SU-DHL-6 (cell line): ENCODE data around the gene CPT1C.
A peak's percentile ranks its signal among the peaks of the same experiment; 100 is the strongest.

Experiments
- H2AFZ ChIP-seq: fragments of 200-600 bp; sonication (generic); 2 replicates; pipeline ENCODE4 v1.6.1; 2014; ENCODE audit warnings: low read depth, mild to moderate bottlenecking, moderate library complexity, mixed read lengths, antibody characterized with exemption, low read length; ENCODE audit not compliant: severe bottlenecking
- H3F3A ChIP-seq: fragments of 200-600 bp; shearing (Covaris generic); 2 replicates; pipeline ENCODE4 v1.6.0; 2016; ENCODE audit warnings: antibody characterized with exemption, mild to moderate bottlenecking; ENCODE audit not compliant: insufficient read depth
- H3K27ac ChIP-seq: fragments of 200-600 bp; sonication (generic); 2 replicates; pipeline ENCODE4 v1.5.1; 2016; ENCODE audit warnings: low read depth, mild to moderate bottlenecking, low read length, moderate library complexity, mixed read lengths
- H3K27me3 ChIP-seq: fragments of 200-600 bp; sonication (generic), shearing (Covaris generic); 2 replicates; pipeline ENCODE4 v1.6.0; 2014; ENCODE audit warnings: mild to moderate bottlenecking, low read length
- H3K36me3 ChIP-seq: fragments of 200-600 bp; sonication (generic); 2 replicates; pipeline ENCODE4 v1.6.1; 2014; ENCODE audit warnings: mild to moderate bottlenecking, low read length, mixed read lengths
- H3K4me2 ChIP-seq: fragments of 300-600, 200-600 bp; shearing (Covaris generic), sonication (generic); 2 replicates; pipeline ENCODE4 v1.6.0; 2014; ENCODE audit warnings: low read length, low read depth, mild to moderate bottlenecking; ENCODE audit not compliant: poor library complexity, severe bottlenecking
- H3K4me3 ChIP-seq: fragments of 200-600 bp; sonication (generic); 2 replicates; pipeline ENCODE4 v1.5.1; 2014; ENCODE audit warnings: antibody characterized with exemption, low read length, mild to moderate bottlenecking, mixed read lengths; ENCODE audit not compliant: insufficient read depth, poor library complexity, severe bottlenecking
- H3K79me2 ChIP-seq: fragments of 200-600 bp; sonication (generic); 2 replicates; pipeline ENCODE4 v1.6.1; 2014; ENCODE audit warnings: mild to moderate bottlenecking, low read length, moderate library complexity; ENCODE audit not compliant: insufficient read depth
- H3K9ac ChIP-seq: fragments of 200-600 bp; sonication (generic); 2 replicates; pipeline ENCODE4 v1.7.0; 2014; ENCODE audit warnings: mild to moderate bottlenecking, low read length
- H3K9me2 ChIP-seq: fragments of 200-600 bp; sonication (generic); replicated peaks from 2 replicates; pipeline ENCODE4 v1.6.1; 2014; ENCODE audit warnings: low read length; ENCODE audit not compliant: insufficient read depth
- H3K9me3 ChIP-seq: fragments of 200-600 bp; sonication (generic); 2 replicates; pipeline ENCODE4 v1.6.1; 2014; ENCODE audit warnings: low read length, mixed read lengths; ENCODE audit not compliant: insufficient read depth
- H4K20me1 ChIP-seq: fragments of 200-600 bp; sonication (generic); 2 replicates; pipeline ENCODE4 v1.6.1; 2014; ENCODE audit warnings: low read depth, mild to moderate bottlenecking, antibody characterized with exemption, low read length, moderate library complexity, mixed read lengths
- EZH2phosphoT487 ChIP-seq: fragments of 200-600 bp; sonication (generic), shearing (Covaris generic); conservative IDR thresholded peaks from 2 replicates; pipeline ENCODE4 v1.6.1; 2018; ENCODE audit warnings: mild to moderate bottlenecking, antibody characterized with exemption, low read length, moderate library complexity, mixed read lengths
- TF ChIP-seq, protein P1 (sequence below): fragments of 200-600 bp; sonication (generic); IDR thresholded peaks from one replicate; pipeline ENCODE4 v1.5.1; 2017; ENCODE audit warnings: antibody characterized with exemption, mild to moderate bottlenecking, low read length, moderate library complexity; ENCODE audit not compliant: insufficient read depth, poor library complexity, severe bottlenecking

Gene CPT1C

DNA sequence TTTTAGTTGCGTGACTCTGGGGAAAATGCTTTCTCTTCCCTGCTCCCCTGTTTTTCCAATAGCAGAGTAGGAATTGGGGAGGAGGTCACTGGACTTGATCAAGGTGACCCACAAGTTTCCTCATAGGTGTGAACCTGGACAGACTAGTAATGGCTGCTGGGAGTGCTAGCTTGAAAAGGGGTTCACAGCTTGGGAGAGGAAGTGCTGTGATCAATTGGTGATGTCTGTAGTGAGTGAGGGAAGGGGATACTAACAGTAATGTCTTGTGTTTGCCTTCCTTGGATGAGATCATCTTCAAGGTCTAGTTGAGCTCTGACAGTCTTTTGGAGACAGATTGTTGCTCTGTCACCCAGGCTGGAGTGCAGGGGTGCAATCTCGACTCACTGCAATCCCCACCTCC is 23.4 kb upstream of the CPT1C start:
- Histone ChIP-seq H3K36me3 (no peaks in the 10 kb centered on the region), H3K4me2 (peak overlapping the region; percentile 96), H3K79me2 (peaks cover 44% of the 10 kb centered on the region), H3K9ac (peak overlapping the region; percentile 90), H3K4me3 (peak overlapping the region; percentile 27), H2AFZ (no peak overlapping the region), H4K20me1 (no peaks in the 10 kb centered on the region), H3K27ac (no peak overlapping the region), H3F3A (peaks cover 7% of the 10 kb centered on the region; the same call in 1 of the 2 replicates), H3K9me3 (no peaks in the 10 kb centered on the region), H3K9me2 (no peaks in the 10 kb centered on the region), H3K27me3 (no peaks in the 10 kb centered on the region)
- TF ChIP-seq EZH2phosphoT487: no peak
- TF ChIP-seq, protein P1, sequence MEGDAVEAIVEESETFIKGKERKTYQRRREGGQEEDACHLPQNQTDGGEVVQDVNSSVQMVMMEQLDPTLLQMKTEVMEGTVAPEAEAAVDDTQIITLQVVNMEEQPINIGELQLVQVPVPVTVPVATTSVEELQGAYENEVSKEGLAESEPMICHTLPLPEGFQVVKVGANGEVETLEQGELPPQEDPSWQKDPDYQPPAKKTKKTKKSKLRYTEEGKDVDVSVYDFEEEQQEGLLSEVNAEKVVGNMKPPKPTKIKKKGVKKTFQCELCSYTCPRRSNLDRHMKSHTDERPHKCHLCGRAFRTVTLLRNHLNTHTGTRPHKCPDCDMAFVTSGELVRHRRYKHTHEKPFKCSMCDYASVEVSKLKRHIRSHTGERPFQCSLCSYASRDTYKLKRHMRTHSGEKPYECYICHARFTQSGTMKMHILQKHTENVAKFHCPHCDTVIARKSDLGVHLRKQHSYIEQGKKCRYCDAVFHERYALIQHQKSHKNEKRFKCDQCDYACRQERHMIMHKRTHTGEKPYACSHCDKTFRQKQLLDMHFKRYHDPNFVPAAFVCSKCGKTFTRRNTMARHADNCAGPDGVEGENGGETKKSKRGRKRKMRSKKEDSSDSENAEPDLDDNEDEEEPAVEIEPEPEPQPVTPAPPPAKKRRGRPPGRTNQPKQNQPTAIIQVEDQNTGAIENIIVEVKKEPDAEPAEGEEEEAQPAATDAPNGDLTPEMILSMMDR: no peak

DNA sequence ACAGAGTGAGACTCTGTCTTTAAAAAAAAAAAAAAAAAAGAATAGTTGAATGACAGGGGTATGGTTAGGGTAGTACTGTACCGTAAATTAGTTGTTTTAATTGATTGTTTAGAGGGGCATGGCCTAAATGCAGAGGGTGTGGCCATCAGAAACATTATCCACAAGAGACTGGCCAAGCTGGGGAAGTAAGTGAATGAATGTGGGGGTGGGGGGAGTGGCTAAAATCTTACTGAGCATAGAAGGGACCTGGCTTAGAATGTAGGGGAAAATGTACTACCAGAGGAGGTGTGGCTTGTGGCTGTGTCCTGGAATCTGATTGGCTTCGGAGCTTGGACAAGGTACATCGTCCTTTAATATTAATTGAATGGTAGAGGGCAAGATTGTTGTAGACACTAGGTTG is 21.4 kb upstream of the CPT1C start:
- Histone ChIP-seq H3K9me2 (no peaks in the 10 kb centered on the region), H3K27ac (no peak overlapping the region), H3F3A (peaks cover 14% of the 10 kb centered on the region), H2AFZ (no peak overlapping the region), H3K36me3 (no peaks in the 10 kb centered on the region), H3K79me2 (peaks cover 30% of the 10 kb centered on the region), H3K4me3 (no peak overlapping the region), H3K4me2 (no peak overlapping the region), H3K9me3 (no peaks in the 10 kb centered on the region), H4K20me1 (no peaks in the 10 kb centered on the region), H3K27me3 (no peaks in the 10 kb centered on the region), H3K9ac (no peak overlapping the region)
- TF ChIP-seq, protein P1: no peak
- TF ChIP-seq EZH2phosphoT487: no peak

DNA sequence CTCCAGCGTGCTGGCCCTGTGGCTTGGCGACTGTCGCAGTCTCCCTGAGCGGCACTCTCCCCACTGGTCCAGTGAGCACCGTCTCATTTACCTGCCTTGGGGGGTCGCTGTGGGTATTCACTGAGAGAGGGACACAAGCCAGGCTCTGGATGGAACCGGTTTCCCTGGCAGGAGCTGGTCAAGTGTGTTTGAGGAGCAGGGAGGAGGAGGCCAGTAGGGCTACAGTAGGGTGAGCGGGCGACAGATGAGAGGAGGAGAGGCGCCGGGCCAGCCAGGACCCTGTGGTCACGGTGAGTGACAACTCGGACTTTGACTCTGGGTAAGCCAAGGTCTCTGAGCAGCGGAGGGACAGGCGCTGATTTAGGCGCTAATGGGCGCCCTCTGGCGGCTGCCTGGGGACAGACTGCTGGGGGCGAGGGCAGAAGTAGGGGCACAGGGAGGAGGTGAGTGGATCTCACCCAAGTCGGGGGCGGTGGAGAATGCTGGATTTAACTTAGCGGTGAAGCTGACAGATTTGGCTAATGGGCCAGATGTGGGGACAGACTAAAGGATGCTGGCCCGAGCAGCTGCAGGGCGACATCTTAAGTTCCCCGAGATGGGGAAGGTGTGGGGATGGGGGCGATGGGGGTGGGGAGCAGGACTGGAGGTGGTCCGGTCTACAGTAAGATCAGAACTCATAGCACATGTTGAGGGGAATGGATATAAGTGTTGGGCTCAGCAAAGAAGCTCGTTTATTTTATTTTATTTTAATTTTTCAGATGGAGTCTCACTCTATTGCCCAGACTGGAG is 18.6 kb upstream of the CPT1C start:
- Histone ChIP-seq H3K27me3 (no peaks in the 10 kb centered on the region), H3K9me2 (no peaks in the 10 kb centered on the region), H3K79me2 (peaks cover 7% of the 10 kb centered on the region), H3K27ac (peak overlapping the region; percentile 59), H3K4me3 (no peak overlapping the region), H4K20me1 (no peaks in the 10 kb centered on the region), H3K9ac (peak overlapping the region; percentile 33; the same call in 1 of the 2 replicates), H3F3A (peaks cover 25% of the 10 kb centered on the region), H3K36me3 (no peaks in the 10 kb centered on the region), H3K9me3 (no peaks in the 10 kb centered on the region), H3K4me2 (peak overlapping the region; percentile 40), H2AFZ (no peak overlapping the region)
- no peak for TF ChIP-seq EZH2phosphoT487
- TF ChIP-seq, protein P1: peak; percentile 98
